CD4-positive, alpha-beta memory T cell (primary cell): ENCODE measurements around the gene ROCK1. TPM values are rescaled to one million over a fixed set of nuclear protein-coding genes. Genes with fewer than 3 reads are reported as not detected.
"Not testable (repeated sequence)": the region's sequence is repeated elsewhere in the genome, so short reads cannot be mapped to it uniquely, and the experiment has no call there.

Source experiments
- CTCF ChIA-PET: fragments of 350-600 bp; sonication (Branson Sonifier 250); formaldehyde crosslinking; loops from one replicate; lab custom pipeline; 2021; ENCODE audit warnings: inconsistent platforms; ENCODE audit not compliant: partially characterized antibody; lab: Charles Lee
- POLR2A ChIA-PET: fragments of 350-600 bp; sonication (Branson Sonifier 250); formaldehyde crosslinking; loops from one replicate; lab custom pipeline; 2021; ENCODE audit not compliant: partially characterized antibody; lab: Charles Lee
- DNase-seq, 5 donors: peaks; one replicate each; pipeline versions ENCODE4 v3.0.0 to v3.0.0-alpha.2; 2020 to 2022; ENCODE audit warnings: mixed read lengths in 1 of 5
- H3K27ac ChIP-seq: one replicate; pipeline ENCODE4 v1.7.0; 2013; ENCODE audit warnings: low read depth, low read length
- H3K27me3 ChIP-seq: 2 replicates; pipeline ENCODE4 v1.7.0; 2013; ENCODE audit warnings: mild to moderate bottlenecking, low read length, moderate library complexity; ENCODE audit not compliant: insufficient read depth
- H3K36me3 ChIP-seq: 2 replicates; pipeline ENCODE4 v1.7.0; 2013; ENCODE audit warnings: mild to moderate bottlenecking, low read length, moderate library complexity; ENCODE audit not compliant: insufficient read depth
- H3K4me1 ChIP-seq: 2 replicates; pipeline ENCODE4 v1.7.0; 2013; ENCODE audit warnings: mild to moderate bottlenecking, low read length, moderate library complexity; ENCODE audit not compliant: insufficient read depth
- H3K4me3 ChIP-seq, 2 donors: one replicate each; pipeline ENCODE4 v1.7.0; 2013; ENCODE audit warnings: low read length in 2 of 2, mild to moderate bottlenecking in 1 of 2
- H3K9me3 ChIP-seq, 2 donors: one replicate each; pipeline ENCODE4 v1.7.0; 2013; ENCODE audit warnings: low read length in 2 of 2, control low read depth in 1 of 2; ENCODE audit not compliant: control insufficient read depth in 1 of 2
- H3K27ac Mint-ChIP-seq, 7 donors: one replicate each; pipeline ENCODE4 v1.8.0; 2020 to 2021; ENCODE audit warnings: mixed read lengths in 7 of 7, mild to moderate bottlenecking in 6 of 7, inconsistent platforms in 3 of 7, moderate library complexity in 3 of 7
- H3K27me3 Mint-ChIP-seq, 2 donors: one replicate each; pipeline ENCODE4 v1.8.0; 2020 to 2021; ENCODE audit warnings: mixed read lengths in 2 of 2
- H3K36me3 Mint-ChIP-seq, 2 donors: one replicate each; pipeline ENCODE4 v1.8.0; 2020 to 2021; ENCODE audit warnings: mixed read lengths in 2 of 2, inconsistent platforms in 1 of 2, mild to moderate bottlenecking in 1 of 2
- H3K4me1 Mint-ChIP-seq, 4 donors: one replicate each; pipeline ENCODE4 v1.8.0; 2020 to 2021; ENCODE audit warnings: mixed read lengths in 4 of 4, mild to moderate bottlenecking in 1 of 4
- H3K4me3 Mint-ChIP-seq, 8 donors: one replicate each; pipeline ENCODE4 v1.8.0; 2020 to 2021; ENCODE audit warnings: mixed read lengths in 8 of 8, mild to moderate bottlenecking in 7 of 8, moderate library complexity in 6 of 8, inconsistent platforms in 3 of 8
- H3K9me3 Mint-ChIP-seq, 8 donors: one replicate each; pipeline ENCODE4 v1.8.0; 2020 to 2021; ENCODE audit warnings: mixed read lengths in 8 of 8, mild to moderate bottlenecking in 5 of 8, inconsistent platforms in 3 of 8, moderate library complexity in 1 of 8
- intact Hi-C: fragments of 100-400 bp; cut with micrococcal nuclease; formaldehyde crosslinking; loops from one replicate; pipeline ENCODE4 v1.15.1; 2023
- polyA plus RNA-seq, 2 donors: library from polyadenylated mRNA; unstranded; fragments of 300-500 nt; fragmentation: Illumina TruSeq; gene quantifications; one replicate each; pipeline ENCODE4 v1.2.3, GENCODE V29; 2021
- total RNA-seq, 2 experiments: library from RNA; stranded (reverse); gene quantifications; one replicate each; pipeline ENCODE4 v1.2.3, GENCODE V29; 2021

Gene ROCK1
- total RNA-seq (10 to 100 TPM; 80.7 to 82.8 TPM), polyA plus RNA-seq (10 to 100 TPM; 13.0 to 52.2 TPM)

DNA sequence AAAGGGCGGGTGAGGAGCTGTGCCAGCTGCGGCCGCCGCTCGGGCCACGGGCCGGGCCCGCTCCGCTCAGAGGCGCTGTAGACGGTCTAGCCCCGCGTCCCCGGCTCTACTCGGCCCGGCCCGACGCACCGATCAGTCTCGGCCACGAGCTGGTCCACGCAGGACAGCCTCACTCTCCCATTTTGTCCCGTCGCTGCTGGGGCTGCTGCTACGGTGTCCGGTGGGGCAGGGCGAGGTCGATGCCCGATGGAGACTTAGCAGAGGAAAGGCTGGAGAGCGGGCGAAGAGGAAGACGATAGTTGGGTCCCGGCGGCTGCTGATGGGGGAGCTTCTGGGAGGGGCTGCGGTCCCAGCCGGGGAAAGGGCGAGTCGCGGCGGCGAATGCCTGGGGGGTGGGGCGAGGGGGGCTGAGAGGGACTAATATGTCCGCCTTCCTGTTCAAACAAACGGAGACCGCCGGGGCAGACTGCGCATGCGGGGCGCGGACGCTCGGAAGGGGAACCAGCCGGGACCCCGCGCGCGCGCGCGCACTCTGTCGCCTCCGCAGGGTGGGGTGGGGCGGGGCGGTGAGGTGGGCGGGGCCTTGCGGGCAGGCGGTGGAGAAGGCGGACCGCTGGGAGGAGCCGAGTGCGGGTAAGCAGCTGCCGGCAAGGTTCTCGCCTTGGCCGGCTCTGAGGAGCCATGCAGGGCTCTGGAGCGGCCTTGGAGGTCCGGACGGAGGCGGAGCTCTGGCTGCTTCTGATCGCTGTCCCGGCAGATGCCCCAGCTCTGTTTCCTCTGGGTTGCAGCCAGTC is at the start of gene ROCK1:
ROCK1 (minus strand) TSS at position 468 of the 794 bp plus-strand sequence. CDS start 903 bp downstream, outside the sequence.
- Histone ChIP-seq H3K9me3 (no peaks in the 10 kb centered on the region), H3K36me3 (no peaks in the 10 kb centered on the region), H3K4me3 (peak within 1 kb of the TSS; percentile 90 to 96), H3K27me3 (no peaks in the 10 kb centered on the region), H3K27ac (peak within 1 kb of the TSS; percentile 95), H3K4me1 (peaks cover 41% of the 10 kb centered on the region)
- H3K9me3 Mint-ChIP-seq: no peaks in the 10 kb centered on the region
- ChIA-PET CTCF (interaction anchor here (0.6 to 1.3 kb wide), 2 partner anchors 69 to 141 kb away, joined by 3 to 4 read pairs; no protein-coding TSS in a partner anchor), POLR2A (interaction anchor here (0.7 to 2.1 kb wide), 11 partner anchors 11 to 593 kb away, joined by 3 to 18 read pairs (median 4); partner anchors contain the start of genes ABHD3 and ESCO1)
- peak within 1 kb of the TSS; percentile 88 to 96 (median 93) for H3K27ac Mint-ChIP-seq
- H3K36me3 Mint-ChIP-seq: peaks cover 6 to 16% of the 10 kb centered on the region in 2 donors
- intact Hi-C loops: loop anchor here (1.0 to 10.0 kb wide), 7 partner anchors 37 to 629 kb away; partner anchors contain the start of genes ABHD3, ESCO1 and MIB1
- peaks cover 7 to 14% (median 11%) of the 10 kb centered on the region in 4 donors for H3K4me1 Mint-ChIP-seq
- peak; percentile 95 to 99 (median 97) for DNase-seq
- H3K27me3 Mint-ChIP-seq: no peaks in the 10 kb centered on the region
- peak within 1 kb of the TSS in 1 of 8 donors; percentile 97 for H3K4me3 Mint-ChIP-seq

DNA sequence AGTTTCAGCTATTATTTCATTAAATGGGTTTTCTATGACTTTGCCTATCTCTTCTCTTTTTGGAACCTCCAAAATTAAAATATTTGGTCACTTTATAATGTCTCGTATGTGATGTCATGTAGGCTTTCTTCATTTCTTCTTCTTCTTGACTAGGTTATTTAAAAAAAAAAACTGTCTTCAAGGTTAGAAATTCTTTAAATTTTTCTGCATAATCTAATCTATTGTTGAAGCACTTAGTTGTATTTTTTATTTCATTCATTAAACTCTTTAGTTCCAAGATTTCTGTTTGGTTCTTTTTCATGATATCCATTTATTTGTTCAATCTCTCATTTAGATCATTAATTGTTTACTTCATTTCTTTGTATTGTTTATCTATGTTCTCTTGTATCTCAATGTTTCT is 43.8 kb upstream of the ROCK1 start:
- Histone ChIP-seq H3K27ac (no peak overlapping the region), H3K9me3 (no peaks in the 10 kb centered on the region), H3K27me3 (no peaks in the 10 kb centered on the region), H3K4me3 (no peak overlapping the region), H3K36me3 (no peaks in the 10 kb centered on the region), H3K4me1 (no peaks in the 10 kb centered on the region)
- Mint-ChIP-seq H3K27ac (no peak overlapping the region), H3K4me3 (no peak overlapping the region), H3K4me1 (no peaks in the 10 kb centered on the region), H3K27me3 (peaks cover 5% of the 10 kb centered on the region in 2 donors), H3K9me3 (peaks cover 3 to 48% (median 30%) of the 10 kb centered on the region in 8 donors), H3K36me3 (peaks cover 6 to 15% of the 10 kb centered on the region in 2 donors)
- CTCF ChIA-PET: no interaction called here
- POLR2A ChIA-PET: no interaction called here
- DNase-seq: no peak
- intact Hi-C loops: no loop called here

DNA sequence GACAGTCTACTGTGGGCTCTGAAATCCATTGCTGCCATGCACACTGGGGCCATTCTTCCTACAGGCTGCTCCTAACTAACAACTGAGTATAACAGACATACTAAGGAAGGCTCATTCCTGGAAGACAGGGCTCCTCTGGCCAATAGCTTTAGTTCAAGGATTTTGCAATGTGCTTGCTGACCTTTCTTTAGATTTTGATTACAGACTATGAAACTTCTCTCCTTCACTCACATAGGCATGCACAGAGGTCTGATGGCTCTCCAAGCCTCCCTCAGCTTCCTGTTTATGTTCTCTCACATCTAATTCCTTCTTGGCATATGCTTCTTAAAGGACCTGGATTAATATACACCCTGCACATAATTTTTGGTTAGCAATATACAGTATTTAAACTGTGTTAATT is 34.4 kb upstream of the ROCK1 start:
- H3K27ac ChIP-seq: no peak overlapping the region
- ChIA-PET CTCF (no interaction called here), POLR2A (no interaction called here)
- no peaks in the 10 kb centered on the region for H3K27me3 ChIP-seq
- H3K4me1 ChIP-seq: no peaks in the 10 kb centered on the region
- Mint-ChIP-seq H3K27ac (no peak overlapping the region), H3K4me3 (no peak overlapping the region), H3K36me3 (no peaks in the 10 kb centered on the region), H3K27me3 (peaks cover 0 to 1% of the 10 kb centered on the region in 2 donors), H3K4me1 (no peaks in the 10 kb centered on the region), H3K9me3 (peaks cover 0 to 2% (median 0%) of the 10 kb centered on the region in 8 donors)
- H3K4me3 ChIP-seq: no peak overlapping the region
- H3K36me3 ChIP-seq: no peaks in the 10 kb centered on the region
- intact Hi-C loops: no loop called here
- no peaks in the 10 kb centered on the region for H3K9me3 ChIP-seq
- DNase-seq: no peak

DNA sequence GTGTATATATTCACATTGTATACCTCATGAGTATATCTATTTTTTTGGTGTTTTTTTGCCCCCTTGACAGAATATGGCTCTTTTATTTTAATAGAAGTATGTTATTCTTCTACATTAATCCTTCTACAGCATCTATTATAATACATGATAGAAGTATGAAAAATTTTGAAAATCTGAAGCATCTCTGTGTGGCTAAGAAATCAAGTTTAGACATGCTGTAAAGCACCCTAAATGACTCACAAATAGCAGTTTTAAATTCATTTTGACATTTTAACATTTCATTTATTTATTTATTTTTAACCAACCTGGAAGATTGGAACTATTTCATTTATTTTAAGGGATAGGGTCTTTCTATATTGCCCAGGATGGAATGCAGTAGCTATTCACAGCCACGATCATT is 33.8 kb upstream of the ROCK1 start:
- H3K9me3 Mint-ChIP-seq: peaks cover 0 to under 1% (median 0%) of the 10 kb centered on the region in 8 donors
- intact Hi-C loops: no loop called here
- H3K27ac Mint-ChIP-seq: no peak overlapping the region
- H3K36me3 Mint-ChIP-seq: no peaks in the 10 kb centered on the region
- H3K36me3 ChIP-seq: no peaks in the 10 kb centered on the region
- POLR2A ChIA-PET: no interaction called here
- no peak overlapping the region for H3K4me3 Mint-ChIP-seq
- H3K27me3 Mint-ChIP-seq: peaks cover 0 to 1% of the 10 kb centered on the region in 2 donors
- H3K4me3 ChIP-seq: no peak overlapping the region
- H3K9me3 ChIP-seq: no peaks in the 10 kb centered on the region
- H3K27me3 ChIP-seq: no peaks in the 10 kb centered on the region
- H3K4me1 Mint-ChIP-seq: no peaks in the 10 kb centered on the region
- CTCF ChIA-PET: no interaction called here
- no peak for DNase-seq
- H3K27ac ChIP-seq: no peak overlapping the region
- H3K4me1 ChIP-seq: no peaks in the 10 kb centered on the region

DNA sequence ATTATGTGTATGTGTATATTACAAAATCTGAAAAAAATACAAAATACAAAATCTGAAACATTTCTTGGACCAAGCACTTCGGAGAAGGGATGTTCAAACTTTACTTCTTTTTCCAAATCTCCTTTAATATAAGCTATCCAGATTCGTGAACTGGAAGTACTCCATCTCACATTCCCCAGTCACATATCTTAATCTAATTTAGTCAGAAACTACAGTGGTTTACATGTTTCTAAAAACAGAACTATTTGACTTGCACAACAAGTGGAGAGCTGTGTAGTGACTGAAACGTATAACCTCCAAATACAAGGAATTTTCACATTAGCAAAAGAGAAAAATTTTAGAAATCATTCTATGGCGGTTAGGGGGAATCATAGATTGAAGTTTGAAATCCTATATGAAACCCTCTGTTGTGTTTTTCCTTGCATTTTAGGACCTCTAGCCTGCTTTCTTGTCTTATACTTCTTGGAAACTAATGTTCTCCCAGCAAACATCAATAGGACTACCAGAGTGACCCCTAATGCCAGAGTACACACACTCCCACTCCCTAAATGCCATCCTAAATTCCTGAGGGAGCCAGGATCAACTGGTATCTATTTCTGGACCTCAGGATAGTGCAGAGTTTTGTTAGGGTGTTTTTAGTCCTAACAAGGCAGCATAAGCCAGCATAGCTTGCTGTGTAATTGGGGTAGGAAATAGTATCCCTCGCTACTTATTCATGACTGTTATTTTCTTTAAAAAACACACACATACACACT is 30.2 kb upstream of the ROCK1 start:
- no peaks in the 10 kb centered on the region for H3K27me3 ChIP-seq
- POLR2A ChIA-PET: no interaction called here
- H3K4me3 ChIP-seq: no peak overlapping the region
- no peak overlapping the region for H3K27ac ChIP-seq
- no peaks in the 10 kb centered on the region for H3K27me3 Mint-ChIP-seq
- no peaks in the 10 kb centered on the region for H3K36me3 Mint-ChIP-seq
- no peaks in the 10 kb centered on the region for H3K9me3 ChIP-seq
- H3K36me3 ChIP-seq: no peaks in the 10 kb centered on the region
- H3K4me1 Mint-ChIP-seq: no peaks in the 10 kb centered on the region
- no peak overlapping the region for H3K27ac Mint-ChIP-seq
- no peak overlapping the region for H3K4me3 Mint-ChIP-seq
- DNase-seq: no peak
- CTCF ChIA-PET: no interaction called here
- H3K4me1 ChIP-seq: no peaks in the 10 kb centered on the region
- intact Hi-C loops: no loop called here
- H3K9me3 Mint-ChIP-seq: no peaks in the 10 kb centered on the region

DNA sequence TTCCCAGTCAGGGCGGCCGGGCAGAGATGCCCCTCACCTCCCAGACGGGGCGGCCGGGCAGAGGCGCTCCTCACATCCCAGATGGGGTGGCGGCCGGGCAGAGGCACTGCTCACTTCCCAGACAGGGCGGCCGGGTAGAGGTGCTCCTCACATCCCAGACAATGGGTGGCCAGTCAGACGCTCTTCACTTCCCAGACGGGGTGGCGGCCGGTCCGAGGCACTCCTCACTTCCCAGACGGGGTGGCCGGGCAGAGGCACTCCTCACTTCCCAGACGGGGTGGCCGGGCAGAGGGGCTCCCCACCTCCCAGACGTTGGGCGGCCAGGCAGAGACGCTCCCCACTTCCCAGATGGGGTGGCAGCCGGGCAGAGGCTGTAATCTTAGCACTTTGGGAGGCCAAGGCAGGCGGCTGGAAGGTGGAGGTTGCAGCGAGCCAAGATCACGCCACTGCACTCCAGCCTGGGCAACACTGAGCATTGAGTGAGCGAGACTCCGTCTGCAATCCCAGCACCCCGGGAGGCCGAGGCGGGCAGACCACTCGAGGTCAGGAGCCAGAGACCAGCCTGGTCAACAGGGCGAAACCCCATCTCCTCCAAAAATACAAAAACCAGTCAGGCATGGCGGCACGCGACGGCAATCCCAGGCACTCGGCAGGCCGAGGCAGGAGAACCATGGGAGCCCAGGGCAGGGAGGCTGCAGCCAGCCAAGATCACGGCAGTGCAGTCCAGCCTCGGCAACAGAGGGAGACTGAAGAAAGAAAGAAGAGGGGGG is 26.3 kb upstream of the ROCK1 start:
- H3K4me1 Mint-ChIP-seq, H3K4me1 ChIP-seq, H3K36me3 Mint-ChIP-seq, H3K36me3 ChIP-seq, H3K27me3 ChIP-seq, CTCF ChIA-PET, H3K4me3 ChIP-seq, intact Hi-C loops, H3K27me3 Mint-ChIP-seq, H3K4me3 Mint-ChIP-seq, DNase-seq, H3K27ac Mint-ChIP-seq, H3K9me3 ChIP-seq, H3K9me3 Mint-ChIP-seq, POLR2A ChIA-PET, H3K27ac ChIP-seq: not testable (repeated sequence)
